Endometrium (tissue), 2 donors: ENCODE results near the gene GLDC.
"Not testable (repeated sequence)": the region's sequence is repeated elsewhere in the genome, so short reads cannot be mapped to it uniquely, and the experiment has no call there.

ENCODE experiments used
- FAIRE-seq: peaks from 2 replicates; lab custom pipeline; 2012; peaks lifted over from hg19 to GRCh38; lab: Jason Lieb, UNC
- donor health status: control.
- donor health status: control.

Gene GLDC

GRCh38 chr9:6565312-6565711 is 80.2 kb downstream of the GLDC start:
- FAIRE-seq = no peak

DNA sequence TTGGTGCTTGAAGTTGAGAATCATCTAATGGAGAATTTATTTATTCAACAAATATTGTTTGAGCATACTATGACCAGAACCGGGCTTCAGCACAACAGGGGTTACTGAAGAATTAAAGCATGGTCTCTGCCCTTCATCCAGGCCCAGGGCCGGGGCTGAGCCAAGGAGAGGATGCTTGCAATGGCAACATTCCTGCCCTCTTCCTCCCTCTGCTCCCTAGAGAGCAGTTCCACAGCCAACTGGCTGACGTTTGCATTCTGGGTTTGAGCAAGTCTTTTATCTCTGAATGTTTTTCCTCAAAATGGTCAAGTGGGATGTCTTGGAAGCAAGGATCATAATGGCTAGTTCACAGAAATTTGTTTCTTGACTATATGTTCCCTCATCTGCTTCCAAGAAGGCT is 80.7 kb downstream of the GLDC start:
- FAIRE-seq = no peak

DNA sequence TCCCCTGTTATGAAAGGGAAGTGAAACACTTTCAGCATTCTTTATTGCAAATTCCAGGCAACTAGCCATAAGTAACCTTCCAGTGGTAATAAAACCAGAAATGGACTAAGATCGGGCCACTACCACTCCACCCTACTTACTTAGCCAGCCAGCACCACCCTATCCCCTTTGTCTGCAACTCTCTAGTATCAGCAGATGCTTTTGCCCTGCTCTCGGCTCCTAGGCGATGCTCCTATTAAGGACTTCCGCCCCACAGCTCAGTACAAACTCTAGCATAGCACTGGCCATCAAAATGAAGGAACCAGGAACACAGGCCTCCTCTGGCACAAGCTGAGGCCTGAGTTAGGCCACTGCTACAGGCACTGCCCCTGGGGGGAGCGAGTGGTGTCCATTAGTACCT is 81.2 kb downstream of the GLDC start:
- FAIRE-seq = no peak

DNA sequence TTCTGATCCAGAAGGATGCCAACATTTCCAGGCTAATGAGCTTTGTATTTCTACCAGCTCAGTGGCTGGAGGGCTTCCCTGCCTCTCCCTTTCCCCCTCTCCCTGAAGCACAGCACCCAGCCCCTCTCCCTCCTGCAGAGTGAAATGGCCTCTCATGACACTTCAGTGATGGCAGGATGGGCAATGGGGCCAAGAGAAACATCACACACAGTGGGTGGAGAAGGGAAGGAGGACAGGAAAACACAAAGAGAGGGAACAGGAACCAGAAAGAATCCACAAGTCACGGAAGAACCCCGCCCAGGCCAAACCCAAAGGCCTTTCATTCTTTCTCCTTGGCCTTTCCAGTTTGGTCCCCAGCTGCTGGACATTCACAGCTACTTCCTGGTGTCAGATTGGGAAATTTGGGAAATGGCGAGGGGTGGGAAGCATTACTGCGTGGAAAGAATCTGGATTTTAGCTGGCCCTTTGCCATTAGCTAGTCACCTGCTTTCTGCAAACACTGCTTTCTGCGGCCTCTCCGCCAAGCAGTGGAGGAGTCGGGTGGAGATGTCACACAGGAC is 82.6 kb downstream of the GLDC start:
- no peak for FAIRE-seq

- FAIRE-seq = no peak
These were observed 83.3 kb downstream of the GLDC start for GRCh38 chr9:6562201-6562600.

DNA sequence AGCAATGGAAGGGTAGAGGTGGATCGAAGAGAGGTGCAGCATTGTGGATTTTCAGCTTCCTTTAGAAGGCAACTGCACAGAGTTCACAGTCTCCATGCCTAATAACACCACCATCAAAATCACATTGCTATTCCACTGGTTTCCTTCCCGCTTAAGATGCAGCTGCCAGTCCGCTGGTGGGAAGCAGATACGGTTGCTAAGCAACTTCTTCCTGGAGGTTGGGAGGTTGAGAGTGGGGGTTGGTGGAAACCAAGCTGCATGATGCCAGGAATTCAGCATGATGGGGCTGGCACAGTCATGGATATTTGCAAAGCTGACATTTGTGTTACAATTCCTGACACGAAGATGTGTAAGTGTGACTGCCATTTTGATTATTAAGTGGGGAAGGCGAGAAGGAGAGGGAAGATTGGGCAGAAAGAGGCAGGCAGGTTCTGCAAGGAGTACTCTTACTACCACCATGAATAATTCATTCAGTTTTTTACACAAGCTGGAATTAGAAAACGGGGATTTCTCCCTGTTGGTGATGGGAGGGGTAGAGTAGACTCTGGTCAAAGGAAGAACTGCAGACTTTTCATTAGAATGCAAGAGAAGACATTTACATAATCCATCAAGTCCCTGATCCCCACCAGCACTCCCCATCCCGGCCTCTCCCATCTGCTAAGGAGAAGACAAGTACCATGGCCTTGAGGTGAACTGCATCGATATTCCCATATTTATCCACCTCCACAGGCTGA is 87.5 kb downstream of the GLDC start:
- FAIRE-seq = no peak

- FAIRE-seq = no peak
These were observed 91.7 kb downstream of the GLDC start for GRCh38 chr9:6553866-6554265.

DNA sequence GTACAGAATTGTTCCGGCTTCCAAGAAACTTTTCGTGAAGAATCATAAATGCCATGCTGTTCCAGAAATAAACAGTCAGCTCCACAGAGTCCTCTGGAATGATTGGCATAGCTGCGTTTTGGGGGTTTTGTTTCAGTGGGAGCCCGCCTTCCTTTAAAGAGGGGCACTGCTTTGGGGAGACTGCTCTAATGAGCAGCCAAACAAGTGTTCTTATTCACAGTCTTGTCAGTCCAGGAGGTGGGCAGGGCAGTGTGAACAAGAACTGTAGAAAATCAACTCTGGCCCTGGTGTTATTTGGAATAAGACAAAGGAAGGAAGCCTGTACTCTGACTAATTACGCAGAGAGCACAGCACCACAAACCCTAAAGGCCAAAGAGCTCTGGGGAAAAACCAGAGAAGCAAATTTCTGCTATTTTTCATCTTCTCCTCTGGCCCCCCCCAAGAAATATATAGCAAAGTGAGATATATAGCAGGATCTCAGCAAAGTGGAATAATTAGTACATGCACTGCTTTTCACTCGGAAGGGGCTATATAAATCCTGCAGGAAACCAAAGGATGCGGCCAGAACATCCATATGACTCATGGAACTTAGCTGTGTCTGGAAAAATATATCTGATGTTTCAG is 92.9 kb downstream of the GLDC start:
- FAIRE-seq = no peak

- no peak for FAIRE-seq
These were observed 93.5 kb downstream of the GLDC start for GRCh38 chr9:6552033-6552432.

GRCh38 chr9:6551136-6551535 is 94.4 kb downstream of the GLDC start:
- no peak for FAIRE-seq

DNA sequence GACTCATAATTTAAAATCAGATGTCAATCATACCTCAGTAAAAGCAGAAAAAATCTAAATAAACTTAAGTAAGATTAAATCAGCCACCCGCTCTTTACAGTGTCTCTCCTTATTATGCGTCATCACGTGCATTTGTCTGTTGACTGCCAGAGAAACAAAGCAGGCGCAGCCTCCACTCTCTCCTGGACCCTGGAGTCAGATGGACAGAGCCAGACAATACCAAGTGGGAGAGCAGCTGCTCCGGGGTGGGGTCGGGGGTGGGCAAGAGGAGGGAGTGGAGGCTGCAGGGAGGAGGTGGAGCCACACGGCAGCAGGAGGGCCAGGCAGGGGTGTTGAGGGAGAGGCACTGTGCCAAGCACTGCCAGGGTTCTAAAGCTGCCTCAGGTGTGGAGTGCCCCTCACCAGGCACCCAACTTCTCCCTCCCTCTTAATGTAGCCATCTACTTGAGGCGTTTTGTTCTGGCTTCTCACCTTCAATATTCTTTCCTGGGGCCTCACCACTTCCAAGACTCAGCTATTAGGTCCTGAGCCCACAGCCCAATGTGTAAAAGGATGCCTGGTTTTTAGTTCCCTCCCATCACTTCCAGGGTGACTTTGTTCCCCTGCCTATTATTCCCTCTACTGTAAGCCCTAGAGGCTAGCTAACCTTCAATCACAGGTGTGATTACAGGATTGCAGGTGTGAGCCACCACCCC is 96.3 kb downstream of the GLDC start:
- no peak for FAIRE-seq

GRCh38 chr9:6545017-6545691 is 100.4 kb downstream of the GLDC start:
- no peak for FAIRE-seq

DNA sequence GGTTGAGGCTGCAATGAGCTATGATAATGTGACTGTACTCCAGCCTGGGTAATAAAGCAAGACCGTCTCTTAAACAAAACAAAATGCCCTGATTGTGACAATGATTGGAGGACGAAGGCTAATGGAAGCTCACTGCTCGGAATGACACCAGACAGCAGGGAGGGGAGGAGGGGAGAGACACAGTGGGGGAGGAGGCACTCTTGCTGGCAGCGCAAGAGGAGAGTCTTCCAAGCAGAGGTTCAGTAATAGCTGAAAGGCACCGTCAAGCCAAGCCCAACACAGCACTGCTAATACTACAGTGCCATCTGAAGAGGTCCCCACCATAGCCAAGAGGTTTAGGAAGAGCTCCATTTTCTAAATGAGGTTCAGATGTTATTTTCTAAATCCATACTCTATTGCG is 102.3 kb downstream of the GLDC start:
- no peak for FAIRE-seq

DNA sequence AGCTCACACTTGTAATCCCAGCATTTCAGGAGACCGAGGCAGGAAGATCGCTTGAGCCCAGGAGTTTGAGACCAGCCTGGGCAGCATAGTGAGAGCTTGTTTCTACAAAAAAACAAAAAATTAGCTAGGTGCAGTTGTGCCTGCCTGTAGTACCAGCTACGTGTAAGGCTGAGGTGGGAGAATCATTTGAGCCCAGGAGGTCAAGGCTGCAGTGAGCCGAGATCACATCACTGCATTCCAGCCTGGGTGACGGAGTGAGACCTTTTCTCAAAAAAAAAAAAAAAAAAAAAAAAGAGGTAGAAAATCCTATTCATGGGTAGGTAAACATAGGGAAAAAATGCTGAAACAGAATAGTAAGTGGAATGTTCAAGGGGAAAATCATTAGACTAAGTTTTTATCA is 102.9 kb downstream of the GLDC start:
- not testable (repeated sequence) for FAIRE-seq

DNA sequence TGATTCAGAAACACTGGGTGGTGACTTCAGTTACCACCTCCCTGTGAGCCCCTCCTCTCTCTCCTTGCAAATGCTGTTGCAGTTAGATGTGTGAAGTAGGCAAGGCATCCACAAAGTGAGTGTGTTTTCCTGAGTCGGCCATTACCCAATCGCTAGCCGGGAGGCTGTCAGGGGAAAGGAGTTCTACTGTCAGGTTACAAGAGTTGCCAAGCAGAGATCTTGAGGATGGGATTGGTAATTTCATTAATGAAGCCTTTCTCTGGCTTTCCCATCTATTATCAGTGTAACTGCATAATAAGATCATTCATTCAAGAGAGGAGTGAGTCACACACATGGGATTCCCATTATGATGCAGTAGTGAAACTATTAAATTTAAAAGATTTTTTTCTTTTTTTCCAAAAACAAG is 106.9 kb downstream of the GLDC start:
- no peak for FAIRE-seq

- no peak for FAIRE-seq
These were observed 109.9 kb downstream of the GLDC start for GRCh38 chr9:6535594-6535993.

DNA sequence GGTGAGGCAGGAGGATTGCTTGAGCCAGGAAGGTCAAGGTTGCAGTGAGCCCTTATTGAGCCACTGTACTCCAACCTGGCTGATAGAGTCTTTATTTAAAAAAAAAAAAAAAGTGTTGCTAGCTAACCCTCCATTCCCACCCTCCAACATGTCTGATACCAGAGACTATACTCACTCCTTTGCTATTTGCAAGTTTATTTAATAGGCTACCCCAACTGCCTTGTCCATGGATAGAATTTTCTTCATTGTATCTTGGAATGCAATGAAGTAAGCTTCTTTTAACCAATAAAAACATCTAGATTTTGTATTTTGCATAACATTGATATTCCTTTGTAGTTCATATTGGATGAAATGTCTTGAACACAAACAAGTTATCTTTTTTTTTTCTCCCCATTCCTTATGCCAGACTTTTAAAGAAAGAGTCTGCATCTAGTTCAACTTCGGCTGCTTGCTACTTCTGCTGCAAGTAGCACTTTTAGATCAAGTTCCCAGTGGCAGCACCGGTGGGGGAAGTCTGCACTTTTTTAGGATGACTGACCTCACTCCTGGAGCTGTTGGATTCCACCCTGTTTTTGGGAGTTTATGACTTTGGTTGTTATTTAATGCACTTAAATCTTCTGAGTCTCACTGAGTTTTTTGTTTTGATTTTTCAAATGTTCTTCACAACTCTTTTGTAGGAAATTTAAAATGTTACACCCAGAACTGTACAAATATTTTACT is 120.0 kb downstream of the GLDC start:
- peak; percentile 74 for FAIRE-seq

GRCh38 chr9:6522263-6522662 is 123.3 kb downstream of the GLDC start:
- FAIRE-seq = no peak

GRCh38 chr9:6512085-6512657 is 133.4 kb downstream of the GLDC start:
- no peak for FAIRE-seq

DNA sequence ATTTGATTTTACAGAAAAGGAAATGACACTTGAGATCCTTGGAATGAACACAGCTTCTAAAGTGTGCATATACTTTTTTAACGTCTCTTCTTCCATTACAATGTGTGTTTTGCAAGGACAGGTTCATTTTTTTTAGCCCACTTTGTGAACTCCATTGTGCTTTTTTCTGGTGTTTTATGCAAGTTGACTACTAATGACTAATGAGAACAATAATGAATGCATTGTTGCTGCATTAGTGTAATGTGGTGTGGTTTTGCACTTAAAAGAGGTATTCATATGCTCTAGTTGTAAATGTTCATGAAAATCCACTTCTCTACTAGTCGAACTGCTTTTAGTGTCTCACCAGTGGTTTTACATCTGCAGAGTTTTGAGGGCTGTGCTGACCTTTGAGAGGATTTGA is 139.0 kb downstream of the GLDC start:
- FAIRE-seq = no peak

DNA sequence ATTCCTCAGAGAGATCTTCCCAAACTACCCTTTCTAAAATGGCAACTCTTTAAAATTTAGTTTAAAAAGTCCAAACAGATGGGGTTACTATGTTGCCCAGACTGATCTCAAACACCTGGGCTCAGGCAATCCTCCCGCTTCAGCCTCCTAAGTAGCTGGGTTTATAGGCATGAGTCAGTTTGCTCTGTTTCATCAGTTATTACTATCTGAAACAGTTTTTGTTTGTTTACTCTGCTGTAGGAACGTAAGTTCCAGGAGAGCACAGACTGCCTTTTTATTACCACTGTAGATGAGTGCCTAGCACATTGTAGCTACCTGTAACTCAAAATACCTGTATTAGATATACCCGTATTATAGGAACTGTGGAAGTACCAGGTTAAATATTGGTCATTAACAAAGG is 143.1 kb downstream of the GLDC start:
- FAIRE-seq = no peak
